Stromal cell of bone marrow (primary cell): ENCODE data around the gene LMX1B.

Source experiments
- DNase-seq: peaks from one replicate; pipeline ENCODE4 v3.0.0-alpha.2; 2012; ENCODE audit warnings: low read depth

The LMX1B gene

GRCh38 chr9:126604059-126605055 lies 9.4 kb upstream of the LMX1B start:
- no peak for DNase-seq

GRCh38 chr9:126605792-126606482 lies 7.8 kb upstream of the LMX1B start:
- DNase-seq = no peak

GRCh38 chr9:126606483-126606870 lies 7.3 kb upstream of the LMX1B start:
- no peak for DNase-seq

- DNase-seq = no peak
Observed at GRCh38 chr9:126607086-126607485, 6.6 kb upstream of the LMX1B start.

GRCh38 chr9:126607731-126608130 lies 6.0 kb upstream of the LMX1B start:
- DNase-seq = no peak

- DNase-seq = no peak
Observed at GRCh38 chr9:126608551-126608950, 5.2 kb upstream of the LMX1B start.

GRCh38 chr9:126609191-126609590 lies 4.5 kb upstream of the LMX1B start:
- no peak for DNase-seq

GRCh38 chr9:126609711-126610388 lies 3.9 kb upstream of the LMX1B start:
- no peak for DNase-seq

GRCh38 chr9:126611193-126611591 lies 2.5 kb upstream of the LMX1B start:
- no peak for DNase-seq

GRCh38 chr9:126611592-126612325 lies 2.0 kb upstream of the LMX1B start:
- no peak for DNase-seq

GRCh38 chr9:126612326-126612812 lies 1.4 kb upstream of the LMX1B start:
- DNase-seq = no peak

- DNase-seq = no peak
Observed at GRCh38 chr9:126612813-126613641, 701 bp upstream of the LMX1B start.

- no peak for DNase-seq
Observed at GRCh38 chr9:126614088-126614454, 343 bp downstream of the LMX1B start.

GRCh38 chr9:126614455-126615244 lies 922 bp downstream of the LMX1B start:
- no peak for DNase-seq

- DNase-seq = peak; percentile 5
Observed at GRCh38 chr9:126615245-126615790, 1.6 kb downstream of the LMX1B start.

GRCh38 chr9:126615791-126616447 lies 2.2 kb downstream of the LMX1B start:
- DNase-seq = no peak

GRCh38 chr9:126616521-126616976 lies 2.8 kb downstream of the LMX1B start:
- no peak for DNase-seq

- DNase-seq = no peak
Observed at GRCh38 chr9:126617003-126617822, 3.5 kb downstream of the LMX1B start.
